ENCODE data around the gene PTPRE. TPM values are rescaled to one million over a fixed set of nuclear protein-coding genes. Genes with fewer than 3 reads are reported as not detected.
A peak's percentile ranks its signal among the peaks of the same experiment; 100 is the strongest.

PTPRE gene
- total and polyA plus RNA-seq, 8 donors = 6.8 to 88.7 (median 9.3) TPM

GRCh38 chr10:128000471-128001362 is 93.8 kb downstream of the PTPRE start:
- Histone ChIP-seq H3K9me3 (no peaks in the 10 kb centered on the region), H3K4me3 (no peak overlapping the region), H3K27me3 (no peaks in the 10 kb centered on the region), H3K27ac (peak overlapping the region in 1 of 2 donors; percentile 25), H3K4me1 (peaks cover 11 to 56% of the 10 kb centered on the region in 2 donors), H3K36me3 (no peaks in the 10 kb centered on the region)
- ATAC-seq (peak; percentile 89), DNase-seq (peak in 1 of 4 donors; percentile 70)
- intact Hi-C loops (cut with DNase I) = no loop called here
- TF ChIP-seq CTCF (IDR thresholded peaks at IDR 0.05) = no peak

GRCh38 chr10:128001363-128001745 is 94.5 kb downstream of the PTPRE start:
- peak overlapping the region in 1 of 2 donors; percentile 25 for H3K27ac ChIP-seq

DNA sequence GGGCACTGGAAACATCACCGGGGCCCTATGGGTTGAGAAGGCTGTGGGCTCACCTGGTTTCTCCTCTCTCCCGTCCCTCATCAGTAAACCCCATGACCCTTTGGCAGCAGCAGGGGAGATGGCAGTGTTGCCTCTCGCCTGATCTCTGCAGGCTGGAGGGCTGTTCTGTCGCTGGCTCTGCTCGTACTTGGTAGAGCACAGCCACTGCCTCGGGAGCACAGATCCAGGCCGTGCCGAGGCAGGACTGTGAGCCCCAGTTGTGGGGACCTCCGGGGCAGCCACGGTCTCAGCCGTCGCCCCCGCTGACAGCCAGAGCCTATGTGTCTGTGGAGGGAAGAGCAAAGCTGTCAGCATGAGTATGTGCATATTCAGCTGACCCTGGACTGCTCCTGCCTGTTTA is 94.9 kb downstream of the PTPRE start:
- Histone ChIP-seq H3K36me3 (no peaks in the 10 kb centered on the region), H3K27me3 (no peaks in the 10 kb centered on the region), H3K9me3 (no peaks in the 10 kb centered on the region), H3K4me1 (peaks cover 14 to 49% of the 10 kb centered on the region in 2 donors), H3K4me3 (no peak overlapping the region), H3K27ac (no peak overlapping the region)
- no peak for TF ChIP-seq CTCF (IDR thresholded peaks at IDR 0.05)
- ATAC-seq (no peak), DNase-seq (peak in 1 of 4 donors; percentile 55)
- intact Hi-C loops (cut with DNase I) = no loop called here

More at GRCh38 chr10:128001363-128001745, 94.5 kb downstream of the PTPRE start:
- ATAC-seq (no peak), DNase-seq (no peak)
- no peak for TF ChIP-seq CTCF (IDR thresholded peaks at IDR 0.05)
- Histone ChIP-seq H3K36me3 (no peaks in the 10 kb centered on the region), H3K4me3 (no peak overlapping the region), H3K9me3 (no peaks in the 10 kb centered on the region), H3K4me1 (peaks cover 11 to 54% of the 10 kb centered on the region in 2 donors), H3K27me3 (no peaks in the 10 kb centered on the region)
- intact Hi-C loops (cut with DNase I) = no loop called here

GRCh38 chr10:128003521-128003920 is 96.6 kb downstream of the PTPRE start:
- H3K4me1 ChIP-seq = peaks cover 9 to 37% of the 10 kb centered on the region in 2 donors
- H3K27ac ChIP-seq = no peak overlapping the region
- H3K36me3 ChIP-seq = no peaks in the 10 kb centered on the region
- TF ChIP-seq CTCF (IDR thresholded peaks at IDR 0.05) = no peak
- no peak for DNase-seq
- intact Hi-C loops (cut with DNase I) = no loop called here
- H3K9me3 ChIP-seq = no peaks in the 10 kb centered on the region
- no peak for ATAC-seq
- H3K4me3 ChIP-seq = no peak overlapping the region
- H3K27me3 ChIP-seq = no peaks in the 10 kb centered on the region

DNA sequence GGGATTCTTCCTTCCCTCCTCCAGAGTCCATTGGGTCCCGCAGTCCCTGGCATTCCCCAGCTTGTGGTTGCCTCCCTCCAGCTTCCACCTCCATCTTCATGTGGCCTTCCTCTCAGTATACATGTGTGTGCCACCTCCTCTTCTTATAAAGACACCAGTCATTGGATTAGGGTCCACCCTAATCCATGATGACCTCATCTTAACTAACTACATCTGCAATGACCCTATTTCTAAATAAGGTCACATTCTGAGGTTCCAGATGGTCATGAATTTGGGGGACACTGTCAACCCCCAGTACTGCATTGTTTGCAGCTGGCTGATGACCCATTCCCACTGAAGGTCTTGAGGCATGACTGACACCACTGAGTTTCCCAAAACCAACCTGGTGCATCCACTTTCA is 99.0 kb downstream of the PTPRE start:
- Histone ChIP-seq H3K36me3 (no peaks in the 10 kb centered on the region), H3K4me3 (no peak overlapping the region), H3K9me3 (no peaks in the 10 kb centered on the region), H3K4me1 (peaks cover 25 to 53% of the 10 kb centered on the region in 2 donors), H3K27ac (peak overlapping the region; percentile 51 to 64), H3K27me3 (no peaks in the 10 kb centered on the region)
- intact Hi-C loops (cut with DNase I) = no loop called here
- TF ChIP-seq CTCF (IDR thresholded peaks at IDR 0.05) = no peak
- no peak for ATAC-seq
- no peak for DNase-seq
